C4-2B (cell line): ENCODE results near the gene TESK1.

Experiments used
- CTCF ChIP-seq: fragments of 450-650 bp; conservative IDR thresholded peaks from 2 replicates; pipeline ENCODE4 v1.5.1; 2017; ENCODE audit warnings: mild to moderate bottlenecking
- ZFX ChIP-seq: fragments of 450-650 bp; IDR thresholded peaks from 2 replicates; pipeline ENCODE4 v1.6.1; 2017

GRCh38 chr9:35555881-35556280 is 49.2 kb upstream of the TESK1 start:
- TF ChIP-seq CTCF (no peak), ZFX (no peak)
